Vagina (tissue), 2 donors: ENCODE data around the gene PARD6G.

Experiments used
- CTCF ChIP-seq, 3 experiments: fragments of 450-650 bp in 2 of 3; fragments of 200-600 bp in 1 of 3; sonication (generic) in 1 of 3; IDR thresholded peaks; one replicate each; pipeline ENCODE4 v1.5.1; 2017 to 2019; ENCODE audit warnings: antibody characterized with exemption in 3 of 3, mild to moderate bottlenecking in 2 of 3, moderate library complexity in 2 of 3
- POLR2A ChIP-seq, 2 donors: fragments of 450-650 bp; IDR thresholded peaks; one replicate each; pipeline ENCODE4 v1.6.1; 2017; ENCODE audit warnings: antibody characterized with exemption in 2 of 2, mild to moderate bottlenecking in 2 of 2, moderate library complexity in 2 of 2

GRCh38 chr18:80187956-80188642 is 59.2 kb downstream of the PARD6G start:
- TF ChIP-seq CTCF (IDR thresholded peaks at IDR 0.05) (no peak), POLR2A (IDR thresholded peaks at IDR 0.05) (no peak)
